Nephron (organoid): ENCODE results near the gene KLF4.

Experiments
- H3K27ac Mint-ChIP-seq, 3 experiments: 2 replicates each; pipeline ENCODE4 v1.8.0; 2020; ENCODE audit warnings: mixed read lengths in 3 of 3, mild to moderate bottlenecking in 2 of 3, moderate library complexity in 1 of 3
- H3K27me3 Mint-ChIP-seq: 2 replicates; pipeline ENCODE4 v1.8.0; 2021; ENCODE audit warnings: low read depth, mild to moderate bottlenecking, moderate library complexity, mixed read lengths
- H3K36me3 Mint-ChIP-seq: 2 replicates; pipeline ENCODE4 v1.8.0; 2020; ENCODE audit warnings: low read depth, mixed read lengths
- H3K4me1 Mint-ChIP-seq: 2 replicates; pipeline ENCODE4 v1.8.0; 2020; ENCODE audit warnings: mixed read lengths
- H3K4me3 Mint-ChIP-seq, 3 experiments: 2 replicates each; pipeline ENCODE4 v1.8.0; 2020; ENCODE audit warnings: mild to moderate bottlenecking in 3 of 3, mixed read lengths in 3 of 3, moderate library complexity in 2 of 3
- H3K9me3 Mint-ChIP-seq: 2 replicates; pipeline ENCODE4 v1.8.0; 2020; ENCODE audit warnings: mixed read lengths
- TF ChIP-seq, protein P1 (sequence below), 3 experiments: fragments of 200-600 bp; sonication (generic); IDR thresholded peaks; one replicate each; pipeline ENCODE4 v1.5.0; 2021; ENCODE audit warnings: antibody characterized with exemption in 3 of 3; ENCODE audit not compliant: unreplicated experiment in 3 of 3

KLF4 gene

DNA sequence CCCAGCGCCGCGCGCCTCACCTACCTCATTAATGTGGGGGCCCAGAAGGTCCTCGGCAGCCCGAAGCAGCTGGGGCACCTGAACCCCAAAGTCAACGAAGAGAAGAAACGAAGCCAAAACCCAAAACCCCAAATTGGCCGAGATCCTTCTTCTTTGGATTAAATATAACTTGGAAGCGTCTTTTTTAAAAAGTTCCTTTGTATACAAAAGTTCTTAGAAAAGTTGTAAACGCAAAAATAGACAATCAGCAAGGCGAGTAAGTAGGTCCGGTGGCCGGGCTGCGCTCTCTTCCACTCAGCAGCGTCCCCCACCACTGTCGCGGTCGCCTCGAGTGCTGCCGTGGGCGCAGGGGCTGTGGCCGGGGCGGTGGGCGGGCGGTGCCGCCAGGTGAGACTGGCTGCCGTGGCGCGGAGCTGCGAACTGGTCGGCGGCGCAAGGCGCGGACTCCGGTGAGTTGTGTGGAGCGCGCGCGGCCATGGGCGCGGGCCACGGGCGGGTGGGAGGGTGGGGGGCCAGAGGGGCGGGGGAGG lies 360 bp downstream of the KLF4 start:
- H3K27me3 Mint-ChIP-seq, result peaks cover 83% of the 10 kb centered on the region
- H3K27ac Mint-ChIP-seq, result peak overlapping the region in 1 of 3 experiments; percentile 29
- H3K4me1 Mint-ChIP-seq, result peaks cover 32% of the 10 kb centered on the region
- TF ChIP-seq, protein P1, sequence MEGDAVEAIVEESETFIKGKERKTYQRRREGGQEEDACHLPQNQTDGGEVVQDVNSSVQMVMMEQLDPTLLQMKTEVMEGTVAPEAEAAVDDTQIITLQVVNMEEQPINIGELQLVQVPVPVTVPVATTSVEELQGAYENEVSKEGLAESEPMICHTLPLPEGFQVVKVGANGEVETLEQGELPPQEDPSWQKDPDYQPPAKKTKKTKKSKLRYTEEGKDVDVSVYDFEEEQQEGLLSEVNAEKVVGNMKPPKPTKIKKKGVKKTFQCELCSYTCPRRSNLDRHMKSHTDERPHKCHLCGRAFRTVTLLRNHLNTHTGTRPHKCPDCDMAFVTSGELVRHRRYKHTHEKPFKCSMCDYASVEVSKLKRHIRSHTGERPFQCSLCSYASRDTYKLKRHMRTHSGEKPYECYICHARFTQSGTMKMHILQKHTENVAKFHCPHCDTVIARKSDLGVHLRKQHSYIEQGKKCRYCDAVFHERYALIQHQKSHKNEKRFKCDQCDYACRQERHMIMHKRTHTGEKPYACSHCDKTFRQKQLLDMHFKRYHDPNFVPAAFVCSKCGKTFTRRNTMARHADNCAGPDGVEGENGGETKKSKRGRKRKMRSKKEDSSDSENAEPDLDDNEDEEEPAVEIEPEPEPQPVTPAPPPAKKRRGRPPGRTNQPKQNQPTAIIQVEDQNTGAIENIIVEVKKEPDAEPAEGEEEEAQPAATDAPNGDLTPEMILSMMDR (IDR thresholded peaks at IDR 0.05; ENCODE audit: unreplicated experiment in 3 of 3), result no peak
- no peaks in the 10 kb centered on the region for H3K36me3 Mint-ChIP-seq
- peak overlapping the region; percentile 86 to 93 (median 91) for H3K4me3 Mint-ChIP-seq
- H3K9me3 Mint-ChIP-seq, result no peaks in the 10 kb centered on the region

DNA sequence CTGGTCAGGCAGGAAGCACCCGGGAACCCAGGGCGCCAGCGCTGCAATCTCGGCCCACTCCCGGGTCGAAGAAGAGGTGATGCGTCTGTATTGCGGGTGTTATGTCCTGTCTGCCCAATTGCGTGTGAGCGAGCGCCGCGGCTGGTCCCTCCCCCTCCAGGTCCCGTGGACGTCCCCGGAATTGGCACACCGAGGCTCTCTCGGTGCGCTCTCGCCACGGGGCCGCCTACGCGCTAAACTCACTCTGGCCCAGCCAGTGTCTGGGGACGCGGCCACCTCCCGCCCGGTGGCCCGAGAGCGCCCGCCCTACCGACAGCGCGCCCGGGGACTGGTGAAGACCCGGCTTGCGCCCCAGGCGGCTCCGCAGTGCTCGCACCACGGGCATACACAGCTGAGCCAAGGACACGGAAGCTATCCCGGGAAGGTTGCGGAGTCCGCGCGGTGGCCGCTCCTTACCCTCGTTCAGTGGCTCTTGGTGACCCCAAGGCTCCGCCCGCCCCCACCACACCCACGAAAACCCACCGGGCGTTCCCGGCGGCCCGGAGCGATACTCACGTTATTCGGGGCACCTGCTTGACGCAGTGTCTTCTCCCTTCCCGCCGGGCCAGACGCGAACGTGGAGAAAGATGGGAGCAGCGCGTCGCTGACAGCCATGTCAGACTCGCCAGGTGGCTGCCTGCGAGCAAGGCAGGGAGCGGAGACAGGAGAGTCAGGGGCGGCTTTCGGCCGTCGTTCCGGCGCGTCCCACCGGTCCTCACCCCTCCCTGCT lies 1.0 kb downstream of the KLF4 start:
- Mint-ChIP-seq H3K27me3 (peaks cover 79% of the 10 kb centered on the region), H3K4me3 (peak overlapping the region; percentile 86 to 93 (median 91)), H3K4me1 (peaks cover 32% of the 10 kb centered on the region), H3K36me3 (no peaks in the 10 kb centered on the region), H3K27ac (peak overlapping the region in 1 of 3 experiments; percentile 29), H3K9me3 (no peaks in the 10 kb centered on the region)
- TF ChIP-seq, protein P1 (IDR thresholded peaks at IDR 0.05; ENCODE audit: unreplicated experiment in 3 of 3), result no peak

GRCh38 chr9:107487521-107488374 lies 1.8 kb downstream of the KLF4 start:
- Mint-ChIP-seq H3K27ac (no peak overlapping the region), H3K36me3 (no peaks in the 10 kb centered on the region), H3K9me3 (no peaks in the 10 kb centered on the region), H3K27me3 (peaks cover 78% of the 10 kb centered on the region), H3K4me3 (peak overlapping the region; percentile 86 to 93 (median 91)), H3K4me1 (peaks cover 32% of the 10 kb centered on the region)
- TF ChIP-seq, protein P1 (IDR thresholded peaks at IDR 0.05; ENCODE audit: unreplicated experiment in 3 of 3), result peak; percentile 69 to 72 (median 71)

GRCh38 chr9:107486674-107487520 lies 2.7 kb downstream of the KLF4 start:
- no peaks in the 10 kb centered on the region for H3K36me3 Mint-ChIP-seq
- peaks cover 69% of the 10 kb centered on the region for H3K27me3 Mint-ChIP-seq
- no peak overlapping the region for H3K27ac Mint-ChIP-seq
- H3K9me3 Mint-ChIP-seq, result no peaks in the 10 kb centered on the region
- peaks cover 27% of the 10 kb centered on the region for H3K4me1 Mint-ChIP-seq
- TF ChIP-seq, protein P1 (IDR thresholded peaks at IDR 0.05; ENCODE audit: unreplicated experiment in 3 of 3), result no peak
- peak overlapping the region; percentile 71 to 93 (median 91) for H3K4me3 Mint-ChIP-seq

DNA sequence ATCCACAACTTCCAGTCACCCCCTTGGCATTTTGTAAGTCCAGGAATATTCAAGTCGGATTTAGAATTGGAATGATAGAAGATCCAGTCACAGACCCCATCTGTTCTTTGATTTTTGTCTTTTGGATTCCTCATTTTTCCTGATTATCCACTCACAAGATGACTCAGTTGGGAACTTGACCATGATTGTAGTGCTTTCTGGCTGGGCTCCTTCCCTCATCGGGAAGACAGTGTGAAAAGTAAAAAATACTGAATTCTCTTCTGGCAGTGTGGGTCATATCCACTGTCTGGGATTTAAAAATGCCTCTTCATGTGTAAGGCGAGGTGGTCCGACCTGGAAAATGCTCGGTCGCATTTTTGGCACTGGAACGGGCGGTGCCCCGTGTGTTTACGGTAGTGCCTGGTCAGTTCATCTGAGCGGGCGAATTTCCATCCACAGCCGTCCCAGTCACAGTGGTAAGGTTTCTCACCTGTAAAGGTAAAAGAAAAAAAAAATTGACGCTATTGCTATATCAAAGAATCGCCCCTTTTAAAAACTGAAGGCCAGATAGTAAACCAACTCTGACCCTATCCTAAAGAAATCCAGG lies 4.0 kb downstream of the KLF4 start:
- Mint-ChIP-seq H3K27ac (no peak overlapping the region), H3K9me3 (no peaks in the 10 kb centered on the region), H3K36me3 (no peaks in the 10 kb centered on the region), H3K4me3 (peak overlapping the region in 2 of 3 experiments; percentile 91 to 93), H3K27me3 (peaks cover 60% of the 10 kb centered on the region), H3K4me1 (peaks cover 14% of the 10 kb centered on the region)
- TF ChIP-seq, protein P1 (IDR thresholded peaks at IDR 0.05; ENCODE audit: unreplicated experiment in 3 of 3), result no peak
